H9 (cell line): ENCODE data around the gene TPM4. TPM values are rescaled to one million over a fixed set of nuclear protein-coding genes. Genes with fewer than 3 reads are reported as not detected.

Experiments
- DNase-seq: peaks from one replicate; pipeline ENCODE4 v3.0.0-alpha.2; 2017
- H2AFZ ChIP-seq: one replicate; pipeline ENCODE4 v1.6.1; 2013; ENCODE audit warnings: mild to moderate bottlenecking, low read length, control low read depth, moderate library complexity
- H2AK5ac ChIP-seq: 2 replicates; pipeline ENCODE4 v1.6.1; 2013; ENCODE audit warnings: low read length, control low read depth, mixed read lengths; ENCODE audit not compliant: insufficient read length
- H2BK120ac ChIP-seq: one replicate; pipeline ENCODE4 v1.6.1; 2013; ENCODE audit warnings: low read depth, mild to moderate bottlenecking, low read length, control low read depth, inconsistent platforms; ENCODE audit not compliant: poor library complexity, severe bottlenecking
- H2BK12ac ChIP-seq: 2 replicates; pipeline ENCODE4 v1.6.1; 2013; ENCODE audit warnings: low read length, control low read depth, mixed read lengths, low read depth; ENCODE audit not compliant: insufficient read length
- H2BK15ac ChIP-seq: 2 replicates; pipeline ENCODE4 v1.6.1; 2013; ENCODE audit warnings: low read depth, low read length, control low read depth
- H2BK20ac ChIP-seq: one replicate; pipeline ENCODE4 v1.6.1; 2013; ENCODE audit warnings: low read depth, mild to moderate bottlenecking, low read length, control low read depth, inconsistent platforms; ENCODE audit not compliant: poor library complexity, severe bottlenecking
- H2BK5ac ChIP-seq: 2 replicates; pipeline ENCODE4 v1.6.1; 2013; ENCODE audit warnings: low read length, control low read depth, mixed read lengths; ENCODE audit not compliant: insufficient read length
- H3K14ac ChIP-seq: 2 replicates; pipeline ENCODE4 v1.6.1; 2013; ENCODE audit warnings: low read length, control low read depth; ENCODE audit not compliant: insufficient read depth
- H3K18ac ChIP-seq: 2 replicates; pipeline ENCODE4 v1.6.1; 2013; ENCODE audit warnings: low read depth, mild to moderate bottlenecking, mixed read lengths, low read length, control low read depth; ENCODE audit not compliant: insufficient read length
- H3K23ac ChIP-seq: 2 replicates; pipeline ENCODE4 v1.6.1; 2013; ENCODE audit warnings: low read length, control low read depth, mixed read lengths, low read depth; ENCODE audit not compliant: insufficient read length
- H3K23me2 ChIP-seq: 2 replicates; pipeline ENCODE4 v1.6.1; 2013; ENCODE audit warnings: low read depth, mild to moderate bottlenecking, mixed read lengths, low read length, control low read depth; ENCODE audit not compliant: insufficient read length, poor library complexity, severe bottlenecking
- H3K27ac ChIP-seq: 2 replicates; pipeline ENCODE4 v1.5.1; 2013; ENCODE audit warnings: low read length, control low read depth, mixed read lengths, low read depth; ENCODE audit not compliant: insufficient read length
- H3K27me3 ChIP-seq: 2 replicates; pipeline ENCODE4 v1.6.1; 2013; ENCODE audit warnings: low read length, control low read depth, inconsistent platforms; ENCODE audit not compliant: insufficient read depth
- H3K4ac ChIP-seq: 2 replicates; pipeline ENCODE4 v1.6.1; 2013; ENCODE audit warnings: low read depth, mild to moderate bottlenecking, control low read depth, inconsistent platforms, low read length, moderate library complexity
- H3K4me1 ChIP-seq: 2 replicates; pipeline ENCODE4 v1.6.1; 2013; ENCODE audit warnings: low read length, control low read depth, inconsistent platforms; ENCODE audit not compliant: insufficient read depth
- H3K4me2 ChIP-seq: 2 replicates; pipeline ENCODE4 v1.6.1; 2013; ENCODE audit warnings: low read length, control low read depth, mixed read lengths; ENCODE audit not compliant: insufficient read length, insufficient read depth
- H3K56ac ChIP-seq: 2 replicates; pipeline ENCODE4 v1.6.1; 2013; ENCODE audit warnings: low read depth, mild to moderate bottlenecking, mixed read lengths, low read length, control low read depth; ENCODE audit not compliant: insufficient read length
- H3K79me1 ChIP-seq: 2 replicates; pipeline ENCODE4 v1.6.1; 2013; ENCODE audit warnings: low read depth, mild to moderate bottlenecking, moderate library complexity, low read length, control low read depth, inconsistent platforms; ENCODE audit not compliant: insufficient read depth, poor library complexity, severe bottlenecking
- H3K79me2 ChIP-seq: 2 replicates; pipeline ENCODE4 v1.6.1; 2013; ENCODE audit warnings: low read length, control low read depth, inconsistent platforms; ENCODE audit not compliant: insufficient read depth
- H3K9ac ChIP-seq: 2 replicates; pipeline ENCODE4 v1.6.1; 2013; ENCODE audit warnings: low read length, control low read depth, mixed read lengths; ENCODE audit not compliant: insufficient read length; ENCODE audit errors: extremely low read depth
- H3K9me3 ChIP-seq: one replicate; pipeline ENCODE4 v1.6.1; 2013; ENCODE audit warnings: low read depth, low read length, inconsistent platforms; ENCODE audit not compliant: control insufficient read depth
- H3T11ph ChIP-seq: one replicate; pipeline ENCODE4 v1.6.1; 2013; ENCODE audit warnings: mild to moderate bottlenecking, low read length, control low read depth, inconsistent platforms
- H4K20me1 ChIP-seq: one replicate; pipeline ENCODE4 v1.6.1; 2013; ENCODE audit not compliant: control insufficient read depth, insufficient read length, insufficient read depth
- H4K5ac ChIP-seq: 2 replicates; pipeline ENCODE4 v1.6.1; 2013; ENCODE audit warnings: low read depth, mild to moderate bottlenecking, mixed read lengths, low read length, control low read depth; ENCODE audit not compliant: insufficient read length
- H4K8ac ChIP-seq: replicated peaks from 2 replicates; pipeline ENCODE4 v1.6.1; 2013; ENCODE audit warnings: low read length, control low read depth, mixed read lengths, low read depth; ENCODE audit not compliant: insufficient read length
- H4K91ac ChIP-seq: 2 replicates; pipeline ENCODE4 v1.6.1; 2013; ENCODE audit warnings: low read depth, mild to moderate bottlenecking, moderate library complexity, mixed read lengths, low read length, control low read depth; ENCODE audit not compliant: insufficient read length
- H3K27ac Mint-ChIP-seq, 3 experiments: 2 replicates in 2 of 3; 3 replicates in 1 of 3; pipeline ENCODE4 v1.8.0; 2020 to 2021; ENCODE audit warnings: mixed read lengths in 3 of 3, mild to moderate bottlenecking in 1 of 3, moderate library complexity in 1 of 3
- H3K27me3 Mint-ChIP-seq: 2 replicates; pipeline ENCODE4 v1.8.0; 2021; ENCODE audit warnings: low read depth, mild to moderate bottlenecking, moderate library complexity, mixed read lengths
- H3K36me3 Mint-ChIP-seq, 3 experiments: 2 replicates in 2 of 3; 3 replicates in 1 of 3; pipeline ENCODE4 v1.8.0; 2020 to 2021; ENCODE audit warnings: low read depth in 3 of 3, mixed read lengths in 3 of 3; ENCODE audit not compliant: insufficient read depth in 1 of 3
- H3K4me1 Mint-ChIP-seq, 2 experiments: 2 replicates each; pipeline ENCODE4 v1.8.0; 2020; ENCODE audit warnings: mixed read lengths in 2 of 2
- H3K4me3 Mint-ChIP-seq, 2 experiments: 2 replicates in 1 of 2; 3 replicates in 1 of 2; pipeline ENCODE4 v1.8.0; 2020 to 2021; ENCODE audit warnings: mild to moderate bottlenecking in 2 of 2, mixed read lengths in 2 of 2, moderate library complexity in 1 of 2
- H3K9me3 Mint-ChIP-seq, 2 experiments: 2 replicates in 1 of 2; 3 replicates in 1 of 2; pipeline ENCODE4 v1.8.0; 2020; ENCODE audit warnings: mild to moderate bottlenecking in 2 of 2, mixed read lengths in 2 of 2, moderate library complexity in 1 of 2
- WGBS: extraction: QIAGEN DNeasy Blood & Tissue Kit; methylation state at CpG from one replicate; pipeline ENCODE4 v1.1.7; 2013; ENCODE audit warnings: missing lambda C conversion rate, low lambda C conversion rate, mixed read lengths; ENCODE audit not compliant: insufficient read length; ENCODE audit errors: extremely low coverage; 5-methylcytosine and 5-hydroxymethylcytosine counted together
- total RNA-seq: library from RNA; stranded (reverse); gene quantifications from 2 replicates; pipeline ENCODE4 v1.2.1, GENCODE V29; 2021
- TF ChIP-seq, protein P1 (sequence below): fragments of 200-600 bp; sonication (generic); conservative IDR thresholded peaks from 3 replicates; pipeline ENCODE4 v1.8.0; 2021; ENCODE audit warnings: antibody characterized with exemption, mild to moderate bottlenecking

TPM4 gene
- total RNA-seq, 1 experiment from 2014 or later, result 431 TPM

DNA sequence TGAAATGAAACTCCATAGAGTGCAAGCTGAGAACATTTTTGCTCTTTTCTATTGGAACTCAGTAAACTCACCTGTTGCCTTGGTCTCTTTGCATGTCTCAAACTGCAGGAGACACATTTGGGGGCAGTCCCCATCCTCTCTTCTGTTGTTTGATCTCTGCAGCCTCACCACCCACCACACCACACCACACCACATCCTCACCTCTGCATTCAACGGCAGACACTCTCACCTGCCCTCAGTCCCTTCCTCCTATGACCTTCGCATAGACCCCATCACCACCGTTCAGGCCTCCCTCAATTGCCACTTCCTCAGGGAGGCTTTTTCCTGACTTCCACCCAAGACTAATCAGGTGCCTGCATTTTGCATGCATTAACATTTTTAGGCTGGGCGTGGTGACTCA lies 14.4 kb upstream of the TPM4 start:
- H4K20me1 ChIP-seq, result no peaks in the 10 kb centered on the region
- no peak overlapping the region for H3K4me2 ChIP-seq
- Mint-ChIP-seq H3K4me1 (peaks cover 13 to 17% of the 10 kb centered on the region in 2 experiments), H3K9me3 (peaks cover 27 to 28% of the 10 kb centered on the region in 2 experiments), H3K4me3 (no peak overlapping the region), H3K27me3 (peaks cover 1% of the 10 kb centered on the region; the same call in 1 of the 2 replicates), H3K27ac (no peak overlapping the region), H3K36me3 (no peaks in the 10 kb centered on the region; a peak in 1 of 7 replicates)
- no peaks in the 10 kb centered on the region for H3K79me2 ChIP-seq
- TF ChIP-seq, protein P1, sequence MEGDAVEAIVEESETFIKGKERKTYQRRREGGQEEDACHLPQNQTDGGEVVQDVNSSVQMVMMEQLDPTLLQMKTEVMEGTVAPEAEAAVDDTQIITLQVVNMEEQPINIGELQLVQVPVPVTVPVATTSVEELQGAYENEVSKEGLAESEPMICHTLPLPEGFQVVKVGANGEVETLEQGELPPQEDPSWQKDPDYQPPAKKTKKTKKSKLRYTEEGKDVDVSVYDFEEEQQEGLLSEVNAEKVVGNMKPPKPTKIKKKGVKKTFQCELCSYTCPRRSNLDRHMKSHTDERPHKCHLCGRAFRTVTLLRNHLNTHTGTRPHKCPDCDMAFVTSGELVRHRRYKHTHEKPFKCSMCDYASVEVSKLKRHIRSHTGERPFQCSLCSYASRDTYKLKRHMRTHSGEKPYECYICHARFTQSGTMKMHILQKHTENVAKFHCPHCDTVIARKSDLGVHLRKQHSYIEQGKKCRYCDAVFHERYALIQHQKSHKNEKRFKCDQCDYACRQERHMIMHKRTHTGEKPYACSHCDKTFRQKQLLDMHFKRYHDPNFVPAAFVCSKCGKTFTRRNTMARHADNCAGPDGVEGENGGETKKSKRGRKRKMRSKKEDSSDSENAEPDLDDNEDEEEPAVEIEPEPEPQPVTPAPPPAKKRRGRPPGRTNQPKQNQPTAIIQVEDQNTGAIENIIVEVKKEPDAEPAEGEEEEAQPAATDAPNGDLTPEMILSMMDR, result no peak
- no peak overlapping the region for H3K23ac ChIP-seq
- H3K4ac ChIP-seq, result no peak overlapping the region
- no CpG with 5 or more reads among the region's 4 CpGs for WGBS
- no peak overlapping the region for H2BK5ac ChIP-seq
- no peak overlapping the region for H3T11ph ChIP-seq
- H3K23me2 ChIP-seq, result no peaks in the 10 kb centered on the region
- peaks cover 4% of the 10 kb centered on the region; the same call in 1 of the 2 replicates for H3K4me1 ChIP-seq
- H2BK12ac ChIP-seq, result no peak overlapping the region
- H3K14ac ChIP-seq, result no peak overlapping the region; the same call in 1 of the 2 replicates
- H4K5ac ChIP-seq, result no peak overlapping the region
- H3K56ac ChIP-seq, result no peak overlapping the region
- H2BK15ac ChIP-seq, result no peak overlapping the region
- no peak for DNase-seq
- H2AK5ac ChIP-seq, result no peak overlapping the region
- no peak overlapping the region for H2BK120ac ChIP-seq
- no peak overlapping the region for H3K27ac ChIP-seq
- H4K8ac ChIP-seq, result no peak overlapping the region
- H3K18ac ChIP-seq, result no peak overlapping the region
- no peaks in the 10 kb centered on the region for H3K27me3 ChIP-seq
- H2BK20ac ChIP-seq, result no peak overlapping the region
- no peak overlapping the region for H3K9ac ChIP-seq
- H3K9me3 ChIP-seq, result no peaks in the 10 kb centered on the region
- H4K91ac ChIP-seq, result no peak overlapping the region
- no peak overlapping the region for H2AFZ ChIP-seq
- H3K79me1 ChIP-seq, result no peaks in the 10 kb centered on the region
